ENCODE results near the gene KRTAP1-3. TPM values are rescaled to one million over a fixed set of nuclear protein-coding genes. Genes with fewer than 3 reads are reported as not detected.

Gene KRTAP1-3
- total RNA-seq, 2 experiments from 2014 or later = not detected

DNA sequence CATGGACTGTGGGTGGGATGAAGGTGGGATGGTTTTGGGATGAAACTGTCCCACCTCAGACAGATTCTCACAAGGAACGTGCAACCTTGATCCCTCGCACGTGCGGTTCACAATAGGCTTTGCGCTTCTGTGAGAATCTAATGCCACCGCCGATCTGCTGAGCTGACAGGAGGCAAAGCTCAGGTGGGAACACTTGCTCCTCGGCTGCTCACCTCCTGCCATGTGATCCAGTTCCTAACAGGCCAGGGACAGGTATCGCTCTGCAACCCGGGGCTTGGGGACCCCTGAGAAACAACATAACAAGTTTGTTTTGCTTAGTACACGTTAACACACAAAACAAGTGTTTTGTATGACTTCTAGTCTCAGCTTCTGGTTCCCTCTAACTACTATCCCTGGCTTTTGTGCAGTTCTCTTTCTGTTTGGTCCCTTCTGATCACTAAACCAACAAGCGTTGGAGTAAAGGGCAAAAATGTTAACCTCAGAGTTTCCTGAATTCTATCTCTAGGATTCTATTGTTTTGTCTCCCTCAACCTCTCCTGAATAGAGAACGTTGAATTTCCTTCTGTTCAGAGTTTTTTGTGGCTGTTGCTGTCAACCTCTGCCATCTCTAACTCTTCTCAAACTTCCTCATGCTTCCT is 18.0 kb downstream of the KRTAP1-3 start:
- Mint-ChIP-seq H3K27ac (no peak overlapping the region), H3K4me3 (no peak overlapping the region), H3K36me3 (ENCODE audit: low read depth) (no peaks in the 10 kb centered on the region), H3K4me1 (ENCODE audit: low read depth) (no peaks in the 10 kb centered on the region), H3K27me3 (peaks cover 9% of the 10 kb centered on the region), H3K9me3 (no peaks in the 10 kb centered on the region)
- CTCF ChIA-PET = no interaction called here
- no peaks in the 10 kb centered on the region for H3K9me3 ChIP-seq (ENCODE audit: control insufficient read depth in 1 of 2, insufficient read depth in 1 of 2, low read length in 2 of 2)
- TF ChIP-seq, protein P1, sequence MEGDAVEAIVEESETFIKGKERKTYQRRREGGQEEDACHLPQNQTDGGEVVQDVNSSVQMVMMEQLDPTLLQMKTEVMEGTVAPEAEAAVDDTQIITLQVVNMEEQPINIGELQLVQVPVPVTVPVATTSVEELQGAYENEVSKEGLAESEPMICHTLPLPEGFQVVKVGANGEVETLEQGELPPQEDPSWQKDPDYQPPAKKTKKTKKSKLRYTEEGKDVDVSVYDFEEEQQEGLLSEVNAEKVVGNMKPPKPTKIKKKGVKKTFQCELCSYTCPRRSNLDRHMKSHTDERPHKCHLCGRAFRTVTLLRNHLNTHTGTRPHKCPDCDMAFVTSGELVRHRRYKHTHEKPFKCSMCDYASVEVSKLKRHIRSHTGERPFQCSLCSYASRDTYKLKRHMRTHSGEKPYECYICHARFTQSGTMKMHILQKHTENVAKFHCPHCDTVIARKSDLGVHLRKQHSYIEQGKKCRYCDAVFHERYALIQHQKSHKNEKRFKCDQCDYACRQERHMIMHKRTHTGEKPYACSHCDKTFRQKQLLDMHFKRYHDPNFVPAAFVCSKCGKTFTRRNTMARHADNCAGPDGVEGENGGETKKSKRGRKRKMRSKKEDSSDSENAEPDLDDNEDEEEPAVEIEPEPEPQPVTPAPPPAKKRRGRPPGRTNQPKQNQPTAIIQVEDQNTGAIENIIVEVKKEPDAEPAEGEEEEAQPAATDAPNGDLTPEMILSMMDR (IDR thresholded peaks at IDR 0.05) = no peak
- no peak for ATAC-seq (ENCODE audit: poor library complexity)
- H3K36me3 ChIP-seq (ENCODE audit: insufficient read depth, low read length) = no peaks in the 10 kb centered on the region
- H3K27me3 ChIP-seq (ENCODE audit: control insufficient read depth in 1 of 2, insufficient read depth in 2 of 2, low read length in 2 of 2) = no peaks in the 10 kb centered on the region
- DNase-seq = no peak
- H3K4me3 ChIP-seq (ENCODE audit: low read length) = no peak overlapping the region
- H3K4me1 ChIP-seq (ENCODE audit: insufficient read depth, low read length) = no peaks in the 10 kb centered on the region
- H3K27ac ChIP-seq (ENCODE audit: low read depth in 1 of 2, low read length in 2 of 2) = no peak overlapping the region
- intact Hi-C loops (cut with DNase I, micrococcal nuclease) = no loop called here
- POLR2A ChIA-PET = interaction anchor here (0.8 kb wide), 1 partner anchor 9 kb away, joined by 3 read pairs; no protein-coding TSS in a partner anchor

DNA sequence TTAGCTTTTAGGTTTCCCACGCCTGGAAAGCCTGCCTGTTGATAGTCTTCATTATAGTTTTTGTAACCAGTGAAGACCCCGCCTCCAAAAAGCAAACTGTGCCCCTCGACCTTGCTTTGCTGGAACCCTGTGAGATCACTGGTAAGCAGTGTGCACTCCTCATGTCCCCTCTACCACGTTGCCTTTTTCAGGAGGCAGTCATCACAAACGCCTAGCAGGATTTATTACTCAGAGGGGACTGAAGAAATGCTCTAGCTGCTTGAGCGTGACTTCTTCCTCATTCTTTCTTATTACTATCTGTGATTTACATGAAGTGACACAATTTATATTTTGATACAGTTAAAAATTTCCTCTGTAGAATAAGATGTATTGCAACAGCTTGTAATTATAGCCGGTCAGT is 19.2 kb downstream of the KRTAP1-3 start:
- ChIA-PET POLR2A (interaction anchor here (0.7 kb wide), 1 partner anchor 11 kb away, joined by 3 read pairs; no protein-coding TSS in a partner anchor), CTCF (no interaction called here)
- no peak overlapping the region for H3K27ac Mint-ChIP-seq
- TF ChIP-seq, protein P1 (IDR thresholded peaks at IDR 0.05) = no peak
- Histone ChIP-seq H3K9me3 (ENCODE audit: control insufficient read depth in 1 of 2, insufficient read depth in 1 of 2, low read length in 2 of 2) (no peaks in the 10 kb centered on the region), H3K4me3 (ENCODE audit: low read length) (no peak overlapping the region), H3K36me3 (ENCODE audit: insufficient read depth, low read length) (no peaks in the 10 kb centered on the region), H3K27me3 (ENCODE audit: control insufficient read depth in 1 of 2, insufficient read depth in 2 of 2, low read length in 2 of 2) (no peaks in the 10 kb centered on the region), H3K27ac (ENCODE audit: low read depth in 1 of 2, low read length in 2 of 2) (no peak overlapping the region), H3K4me1 (ENCODE audit: insufficient read depth, low read length) (no peaks in the 10 kb centered on the region)
- no peak for ATAC-seq (ENCODE audit: poor library complexity)
- H3K36me3 Mint-ChIP-seq (ENCODE audit: low read depth) = no peaks in the 10 kb centered on the region
- no peak for DNase-seq
- intact Hi-C loops (cut with DNase I, micrococcal nuclease) = loop anchor here in 1 of 2 experiments (1.0 kb wide), 1 partner anchor 40 kb away; the partner anchor contains the start of gene KRTAP2-2
- H3K27me3 Mint-ChIP-seq = peaks cover 4% of the 10 kb centered on the region
- H3K4me3 Mint-ChIP-seq = no peak overlapping the region
- no peaks in the 10 kb centered on the region for H3K9me3 Mint-ChIP-seq
- no peaks in the 10 kb centered on the region for H3K4me1 Mint-ChIP-seq (ENCODE audit: low read depth)

DNA sequence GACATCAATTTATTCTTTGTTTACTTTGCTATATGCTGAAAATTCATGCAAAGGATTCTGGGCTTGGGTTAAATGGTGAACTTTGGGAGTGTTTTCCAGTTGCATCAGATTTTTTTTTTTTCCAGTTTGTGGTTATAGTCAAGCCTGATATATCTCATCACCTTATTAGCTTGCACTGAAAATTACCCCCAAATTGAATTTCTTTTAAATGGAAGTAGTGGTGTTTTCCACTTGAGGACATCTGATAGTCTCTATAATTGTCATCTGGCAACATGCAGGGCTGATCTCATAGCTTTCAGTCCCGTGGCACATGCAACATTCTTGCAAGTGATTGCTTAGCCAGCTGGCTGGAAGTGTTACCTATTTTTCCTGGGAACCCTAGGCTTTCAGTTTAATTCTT is 21.1 kb downstream of the KRTAP1-3 start:
- TF ChIP-seq, protein P1 (IDR thresholded peaks at IDR 0.05) = no peak
- H3K4me1 ChIP-seq (ENCODE audit: insufficient read depth, low read length) = no peaks in the 10 kb centered on the region
- intact Hi-C loops (cut with DNase I, micrococcal nuclease) = no loop called here
- no peaks in the 10 kb centered on the region for H3K27me3 ChIP-seq (ENCODE audit: control insufficient read depth in 1 of 2, insufficient read depth in 2 of 2, low read length in 2 of 2)
- Mint-ChIP-seq H3K9me3 (no peaks in the 10 kb centered on the region), H3K4me3 (no peak overlapping the region), H3K4me1 (ENCODE audit: low read depth) (no peaks in the 10 kb centered on the region), H3K27ac (no peak overlapping the region), H3K27me3 (peaks cover 4% of the 10 kb centered on the region), H3K36me3 (ENCODE audit: low read depth) (no peaks in the 10 kb centered on the region)
- no peak overlapping the region for H3K4me3 ChIP-seq (ENCODE audit: low read length)
- CTCF ChIA-PET = no interaction called here
- H3K9me3 ChIP-seq (ENCODE audit: control insufficient read depth in 1 of 2, insufficient read depth in 1 of 2, low read length in 2 of 2) = no peaks in the 10 kb centered on the region
- H3K36me3 ChIP-seq (ENCODE audit: insufficient read depth, low read length) = no peaks in the 10 kb centered on the region
- DNase-seq (no peak), ATAC-seq (ENCODE audit: poor library complexity) (no peak)
- H3K27ac ChIP-seq (ENCODE audit: low read depth in 1 of 2, low read length in 2 of 2) = no peak overlapping the region
- POLR2A ChIA-PET = interaction anchor here (0.5 to 1.2 kb wide), 3 partner anchors 26 to 1727 kb away, joined by 3 read pairs; no protein-coding TSS in a partner anchor
